HG02642 (cell line): ENCODE measurements around the gene S100P.
"Not testable (repeated sequence)": the region's sequence is repeated elsewhere in the genome, so short reads cannot be mapped to it uniquely, and the experiment has no call there.

Experiments used
- ATAC-seq: cut with Tn5 transposase; IDR thresholded peaks from one replicate; pipeline ENCODE4 v1.9.1; 2021; ENCODE audit warnings: mild to moderate bottlenecking; ENCODE audit not compliant: unreplicated experiment, poor library complexity

S100P gene

GRCh38 chr4:6720202-6720699 is 26.6 kb downstream of the S100P start:
- ATAC-seq = no peak

- ATAC-seq = no peak
These were observed 27.4 kb downstream of the S100P start for GRCh38 chr4:6721121-6721520.

GRCh38 chr4:6722891-6723290 is 29.2 kb downstream of the S100P start:
- no peak for ATAC-seq

- no peak for ATAC-seq
These were observed 30.2 kb downstream of the S100P start for GRCh38 chr4:6723851-6724250.

GRCh38 chr4:6724421-6725111 is 30.9 kb downstream of the S100P start:
- ATAC-seq = no peak

GRCh38 chr4:6725427-6725961 is 31.8 kb downstream of the S100P start:
- not testable (repeated sequence) for ATAC-seq

- ATAC-seq = no peak
These were observed 33.6 kb downstream of the S100P start for GRCh38 chr4:6727081-6727942.

GRCh38 chr4:6727943-6728250 is 34.2 kb downstream of the S100P start:
- ATAC-seq = no peak

- ATAC-seq = no peak
These were observed 34.8 kb downstream of the S100P start for GRCh38 chr4:6728320-6729029.

GRCh38 chr4:6730603-6731317 is 37.1 kb downstream of the S100P start:
- no peak for ATAC-seq

- ATAC-seq = no peak
These were observed 37.6 kb downstream of the S100P start for GRCh38 chr4:6731318-6731675.

GRCh38 chr4:6731780-6732179 is 38.1 kb downstream of the S100P start:
- ATAC-seq = no peak

GRCh38 chr4:6732441-6733357 is 39.0 kb downstream of the S100P start:
- ATAC-seq = no peak

GRCh38 chr4:6733358-6734164 is 39.9 kb downstream of the S100P start:
- ATAC-seq = no peak

- no peak for ATAC-seq
These were observed 40.6 kb downstream of the S100P start for GRCh38 chr4:6734165-6734786.

GRCh38 chr4:6739920-6740319 is 46.2 kb downstream of the S100P start:
- no peak for ATAC-seq

- ATAC-seq = no peak
These were observed 46.7 kb downstream of the S100P start for GRCh38 chr4:6740347-6740746.

GRCh38 chr4:6742507-6742906 is 48.8 kb downstream of the S100P start:
- no peak for ATAC-seq
